ENCODE results near the gene ABCA7. TPM values are rescaled to one million over a fixed set of nuclear protein-coding genes. Genes with fewer than 3 reads are reported as not detected.

Gene ABCA7
- polyA plus RNA-seq, 1 donor from 2014 or later: 51.8 TPM

- TF ChIP-seq TAF1 (IDR thresholded peaks at IDR 0.05; ENCODE audit: low read depth) (no peak), POLR2AphosphoS5 (IDR thresholded peaks at IDR 0.05) (no peak), REST (IDR thresholded peaks at IDR 0.05; ENCODE audit: borderline replicate concordance) (no peak)
- Histone ChIP-seq H3K4me3 (ENCODE audit: low read length) (no peak overlapping the region), H3K9ac (ENCODE audit: low read length) (no peak overlapping the region), H3K9me2 (ENCODE audit: insufficient read depth, low read length) (no peaks in the 10 kb centered on the region), H3K27ac (ENCODE audit: low read length) (no peak overlapping the region), H3K79me2 (replicated peaks; ENCODE audit: insufficient read depth, low read length) (no peaks in the 10 kb centered on the region), H3K4me2 (ENCODE audit: low read length) (no peak overlapping the region), H3K9me3 (ENCODE audit: low read length) (no peaks in the 10 kb centered on the region), H2AFZ (ENCODE audit: low read depth, low read length) (no peak overlapping the region), H3F3A (ENCODE audit: insufficient read depth, low read length, poor library complexity, severe bottlenecking) (no peaks in the 10 kb centered on the region), H3K27me3 (ENCODE audit: insufficient read depth, low read depth, low read length) (peaks cover 54% of the 10 kb centered on the region), H4K20me1 (ENCODE audit: insufficient read depth) (no peaks in the 10 kb centered on the region), H3K36me3 (ENCODE audit: insufficient read depth, low read length) (no peaks in the 10 kb centered on the region)
Measured at GRCh38 chr19:1070576-1070930, 30.6 kb downstream of the ABCA7 start.

GRCh38 chr19:1070931-1071791 is 31.3 kb downstream of the ABCA7 start:
- Histone ChIP-seq H3K9me3 (ENCODE audit: low read length) (no peaks in the 10 kb centered on the region), H4K20me1 (ENCODE audit: insufficient read depth) (no peaks in the 10 kb centered on the region), H3K36me3 (ENCODE audit: insufficient read depth, low read length) (no peaks in the 10 kb centered on the region), H3K79me2 (replicated peaks; ENCODE audit: insufficient read depth, low read length) (no peaks in the 10 kb centered on the region), H2AFZ (ENCODE audit: low read depth, low read length) (no peak overlapping the region), H3K9me2 (ENCODE audit: insufficient read depth, low read length) (no peaks in the 10 kb centered on the region), H3K4me2 (ENCODE audit: low read length) (no peak overlapping the region), H3K4me3 (ENCODE audit: low read length) (no peak overlapping the region), H3K27ac (ENCODE audit: low read length) (no peak overlapping the region), H3K27me3 (ENCODE audit: insufficient read depth, low read depth, low read length) (peaks cover 51% of the 10 kb centered on the region), H3F3A (ENCODE audit: insufficient read depth, low read length, poor library complexity, severe bottlenecking) (no peaks in the 10 kb centered on the region), H3K9ac (ENCODE audit: low read length) (no peak overlapping the region)
- TF ChIP-seq REST (IDR thresholded peaks at IDR 0.05; ENCODE audit: borderline replicate concordance) (no peak), SMC3 (conservative IDR thresholded peaks at IDR 0.05; ENCODE audit: poor library complexity) (no peak), EZH2 (IDR thresholded peaks at IDR 0.05; ENCODE audit: borderline replicate concordance, insufficient read depth, low read length, poor library complexity, severe bottlenecking) (no peak), TAF1 (IDR thresholded peaks at IDR 0.05; ENCODE audit: low read depth) (no peak), CTCF (IDR thresholded peaks at IDR 0.05; ENCODE audit: poor library complexity, severe bottlenecking) (no peak), RAD21 (conservative IDR thresholded peaks at IDR 0.05) (no peak), EP300 (conservative IDR thresholded peaks at IDR 0.05; ENCODE audit: poor library complexity, severe bottlenecking) (no peak), MXI1 (conservative IDR thresholded peaks at IDR 0.05; ENCODE audit: poor library complexity, severe bottlenecking) (no peak), POLR2AphosphoS5 (IDR thresholded peaks at IDR 0.05) (no peak)
